ENCODE results near the gene FASLG. TPM values are rescaled to one million over a fixed set of nuclear protein-coding genes. Genes with fewer than 3 reads are reported as not detected.

FASLG gene, protein sequence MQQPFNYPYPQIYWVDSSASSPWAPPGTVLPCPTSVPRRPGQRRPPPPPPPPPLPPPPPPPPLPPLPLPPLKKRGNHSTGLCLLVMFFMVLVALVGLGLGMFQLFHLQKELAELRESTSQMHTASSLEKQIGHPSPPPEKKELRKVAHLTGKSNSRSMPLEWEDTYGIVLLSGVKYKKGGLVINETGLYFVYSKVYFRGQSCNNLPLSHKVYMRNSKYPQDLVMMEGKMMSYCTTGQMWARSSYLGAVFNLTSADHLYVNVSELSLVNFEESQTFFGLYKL
- total RNA-seq (2022; extraction: Qiagen RNA extraction; ENCODE audit: low read depth) = not detected in 5 replicates

DNA sequence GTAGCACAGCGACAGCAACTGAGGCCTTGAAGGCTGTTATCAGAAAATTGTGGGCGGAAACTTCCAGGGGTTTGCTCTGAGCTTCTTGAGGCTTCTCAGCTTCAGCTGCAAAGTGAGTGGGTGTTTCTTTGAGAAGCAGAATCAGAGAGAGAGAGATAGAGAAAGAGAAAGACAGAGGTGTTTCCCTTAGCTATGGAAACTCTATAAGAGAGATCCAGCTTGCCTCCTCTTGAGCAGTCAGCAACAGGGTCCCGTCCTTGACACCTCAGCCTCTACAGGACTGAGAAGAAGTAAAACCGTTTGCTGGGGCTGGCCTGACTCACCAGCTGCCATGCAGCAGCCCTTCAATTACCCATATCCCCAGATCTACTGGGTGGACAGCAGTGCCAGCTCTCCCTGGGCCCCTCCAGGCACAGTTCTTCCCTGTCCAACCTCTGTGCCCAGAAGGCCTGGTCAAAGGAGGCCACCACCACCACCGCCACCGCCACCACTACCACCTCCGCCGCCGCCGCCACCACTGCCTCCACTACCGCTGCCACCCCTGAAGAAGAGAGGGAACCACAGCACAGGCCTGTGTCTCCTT, at the start of gene FASLG:
Gene FASLG (plus strand): TSS at position 233 of the 583 bp plus-strand sequence. CDS start 99 bp downstream, at position 332.

Other genes starting within 250 kb of the FASLG start
- not detected in 5 replicates for gene C1orf105, start 238.4 kb upstream of the FASLG start, total RNA-seq (2022; extraction: Qiagen RNA extraction; ENCODE audit: low read depth)
- gene PIGC, start 215.0 kb upstream of the FASLG start, total RNA-seq (2022; extraction: Qiagen RNA extraction; ENCODE audit: low read depth) = 29.3 to 41.4 TPM (median 38.1 TPM) in 5 replicates
- 5.4 to 11.8 TPM (median 10.6 TPM) in 5 replicates for gene SUCO, start 126.0 kb upstream of the FASLG start, total RNA-seq (2022; extraction: Qiagen RNA extraction; ENCODE audit: low read depth)